GM12891 (cell line): ENCODE measurements around the gene CPED1.

Experiments used
- PAX5 ChIP-seq: IDR thresholded peaks from 2 replicates; pipeline ENCODE4 v1.6.1; 2011; ENCODE audit warnings: low read length, moderate library complexity, mild to moderate bottlenecking; ENCODE audit not compliant: insufficient read depth, severe bottlenecking
- POLR2A ChIP-seq: IDR thresholded peaks from 2 replicates; pipeline ENCODE4 v1.6.1; 2011; ENCODE audit warnings: low read depth, low read length, control low read depth
- POLR2AphosphoS5 ChIP-seq: IDR thresholded peaks from 2 replicates; pipeline ENCODE4 v1.6.1; 2011; ENCODE audit warnings: low read depth, low read length, control low read depth
- TAF1 ChIP-seq: IDR thresholded peaks from 2 replicates; pipeline ENCODE4 v1.6.1; 2011; ENCODE audit warnings: low read depth, low read length, control low read depth

DNA sequence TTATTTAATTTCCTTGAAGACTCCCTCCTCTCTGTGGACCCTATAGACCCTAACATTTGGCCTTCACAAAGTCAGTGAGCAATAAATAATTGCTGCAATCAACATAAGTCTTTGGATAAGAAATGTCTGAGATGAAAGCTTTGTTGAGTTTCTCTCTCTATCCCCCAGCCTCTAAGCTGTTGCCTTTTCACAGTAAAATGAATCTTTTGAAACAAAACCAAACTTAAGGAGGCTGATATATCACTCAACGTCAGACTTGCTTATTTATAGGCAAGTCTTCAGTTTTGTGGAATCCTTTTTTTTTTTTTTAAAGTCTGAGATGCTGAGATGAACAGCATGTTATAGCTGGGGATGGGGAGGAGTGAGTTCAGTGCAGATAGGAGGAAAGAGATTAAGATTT lies 10.0 kb downstream of the CPED1 start:
- TF ChIP-seq POLR2A (no peak), PAX5 (no peak), TAF1 (no peak), POLR2AphosphoS5 (no peak)
